ENCODE measurements around the gene TMEM150A. TPM values are rescaled to one million over a fixed set of nuclear protein-coding genes. Genes with fewer than 3 reads are reported as not detected.

Gene TMEM150A
- total RNA-seq, 1 experiment from 2014 or later, result 19.3 TPM

- H3K4ac ChIP-seq (ENCODE audit: low read depth, low read length), result no peak overlapping the region
These were observed 49.3 kb downstream of the TMEM150A start for GRCh38 chr2:85553184-85553583.

More at GRCh38 chr2:85553184-85553583, 49.3 kb downstream of the TMEM150A start:
- no peak for DNase-seq
- Histone ChIP-seq H3K27me3 (ENCODE audit: insufficient read depth, low read length) (no peaks in the 10 kb centered on the region), H3K4me2 (ENCODE audit: insufficient read depth, insufficient read length, low read length) (no peak overlapping the region), H2BK20ac (ENCODE audit: low read depth, low read length, poor library complexity, severe bottlenecking) (no peak overlapping the region), H2BK120ac (ENCODE audit: low read depth, low read length, poor library complexity, severe bottlenecking) (no peak overlapping the region), H4K20me1 (ENCODE audit: control insufficient read depth, insufficient read depth, insufficient read length) (no peaks in the 10 kb centered on the region), H3K23ac (ENCODE audit: insufficient read length, low read depth, low read length) (no peak overlapping the region), H4K5ac (ENCODE audit: insufficient read length, low read depth, low read length) (no peak overlapping the region), H3K18ac (ENCODE audit: insufficient read length, low read depth, low read length) (no peak overlapping the region), H3K4me1 (ENCODE audit: insufficient read depth, low read length) (no peaks in the 10 kb centered on the region), H2BK12ac (ENCODE audit: insufficient read length, low read depth, low read length) (no peak overlapping the region), H3K79me2 (ENCODE audit: insufficient read depth, low read length) (no peaks in the 10 kb centered on the region), H4K91ac (ENCODE audit: insufficient read length, low read depth, low read length) (no peak overlapping the region), H4K8ac (replicated peaks; ENCODE audit: insufficient read length, low read depth, low read length) (no peak overlapping the region), H2AK5ac (ENCODE audit: insufficient read length, low read length) (no peak overlapping the region), H3K79me1 (ENCODE audit: insufficient read depth, low read depth, low read length, poor library complexity, severe bottlenecking) (no peaks in the 10 kb centered on the region), H2BK15ac (ENCODE audit: low read depth, low read length) (no peak overlapping the region), H3K14ac (ENCODE audit: insufficient read depth, low read length) (no peak overlapping the region), H2AFZ (ENCODE audit: low read length) (no peak overlapping the region), H2BK5ac (ENCODE audit: insufficient read length, low read length) (no peak overlapping the region), H3K56ac (ENCODE audit: insufficient read length, low read depth, low read length) (no peak overlapping the region), H3K27ac (ENCODE audit: insufficient read length, low read depth, low read length) (no peak overlapping the region), H3T11ph (ENCODE audit: low read length) (no peak overlapping the region), H3K9me3 (ENCODE audit: control insufficient read depth, low read depth, low read length) (no peaks in the 10 kb centered on the region), H3K9ac (ENCODE audit: extremely low read depth, insufficient read length, low read length) (no peak overlapping the region), H3K23me2 (ENCODE audit: insufficient read length, low read depth, low read length, poor library complexity, severe bottlenecking) (no peaks in the 10 kb centered on the region)
- TF ChIP-seq CTCF (conservative IDR thresholded peaks at IDR 0.05), result no peak
- H3K9me3 Mint-ChIP-seq, result no peaks in the 10 kb centered on the region
- WGBS (ENCODE audit: extremely low coverage, insufficient read length, low lambda C conversion rate), result no CpG with 5 or more reads among the region's 6 CpGs
- H3K27ac Mint-ChIP-seq, result no peak overlapping the region
- peaks cover 21 to 66% (median 65%) of the 10 kb centered on the region in 3 experiments; a peak in 6 of 7 replicates for H3K36me3 Mint-ChIP-seq (ENCODE audit: insufficient read depth in 1 of 3, low read depth in 3 of 3)
- no peaks in the 10 kb centered on the region for H3K27me3 Mint-ChIP-seq (ENCODE audit: low read depth)
- peaks cover 2 to 7% of the 10 kb centered on the region in 2 experiments; a peak in 2 of 4 replicates for H3K4me1 Mint-ChIP-seq
- H3K4me3 Mint-ChIP-seq, result no peak overlapping the region

Measured in H9 (cell line).